Esophagus squamous epithelium (tissue), 5 donors: ENCODE measurements around the gene UNC79. TPM values are rescaled to one million over a fixed set of nuclear protein-coding genes. Genes with fewer than 3 reads are reported as not detected.
"Not testable (repeated sequence)": the region's sequence is repeated elsewhere in the genome, so short reads cannot be mapped to it uniquely, and the experiment has no call there.

Experiments
- DNase-seq: peaks from one replicate; lab custom pipeline; 2025; lab: John Stamatoyannopoulos, UW
- H3K27ac ChIP-seq, 4 donors: fragments of 200-600 bp; sonication (generic); one replicate each; pipeline ENCODE4 v1.5.1; 2016 to 2019; ENCODE audit warnings: mild to moderate bottlenecking in 1 of 4
- H3K27me3 ChIP-seq, 4 donors: fragments of 200-600 bp; sonication (generic); 1 replicate in 3 of 4; 2 replicates in 1 of 4; pipeline versions ENCODE4 v1.5.1 to v1.6.0; 2017 to 2021; ENCODE audit warnings: antibody characterized with exemption in 1 of 4
- H3K36me3 ChIP-seq, 3 donors: fragments of 200-600 bp; sonication (generic); one replicate each; pipeline ENCODE4 v1.5.1; 2016 to 2019
- H3K4me1 ChIP-seq, 3 donors: fragments of 200-600 bp; sonication (generic); one replicate each; pipeline ENCODE4 v1.5.1; 2017 to 2019
- H3K4me3 ChIP-seq, 4 donors: fragments of 200-600 bp; sonication (generic); 1 replicate in 3 of 4; 2 replicates in 1 of 4; pipeline ENCODE4 v1.5.1; 2016 to 2019; ENCODE audit warnings: mild to moderate bottlenecking in 2 of 4, moderate library complexity in 1 of 4
- H3K9me3 ChIP-seq, 3 donors: fragments of 200-600 bp; sonication (generic); one replicate each; pipeline ENCODE4 v1.5.1; 2016 to 2019
- CTCF ChIP-seq, 6 experiments: fragments of 450-650 bp in 4 of 6; fragments of 200-600 bp in 2 of 6; sonication (generic) in 2 of 6; IDR thresholded peaks; one replicate each; pipeline ENCODE4 v1.5.1; 2016 to 2019; ENCODE audit warnings: antibody characterized with exemption in 6 of 6, mild to moderate bottlenecking in 4 of 6, moderate library complexity in 4 of 6
- POLR2A ChIP-seq, 4 donors: fragments of 450-650 bp; IDR thresholded peaks; one replicate each; pipeline ENCODE4 v1.6.1; 2017; ENCODE audit warnings: antibody characterized with exemption in 4 of 4, mild to moderate bottlenecking in 4 of 4, moderate library complexity in 3 of 4
- WGBS, 2 donors: methylation state at CpG; one replicate each; pipeline ENCODE4 v1.1.5; 2018; 5-methylcytosine and 5-hydroxymethylcytosine counted together
- intact Hi-C: fragments of 100-400 bp; cut with DNase I; formaldehyde crosslinking; loops from one replicate; pipeline ENCODE4 v1.15.0; 2022
- total RNA-seq, 4 donors: library from RNA; depleted of rRNA; stranded (reverse); fragments of >200 nt; gene quantifications; one replicate each; pipeline ENCODE4 v1.1.0, GENCODE V29; 2016
- donor health status: DM: yes; HTN: yes; CAD: no.

The UNC79 gene
- total RNA-seq, 4 donors from 2014 or later = under 0.01 TPM; not detected in 3

GRCh38 chr14:93490001-93490400 is 59.3 kb downstream of the UNC79 start:
- 14 to 44% methylated on average over 1 of the region's 1 CpG for WGBS, 2 donors
- no peak for TF ChIP-seq POLR2A (IDR thresholded peaks at IDR 0.05)
- TF ChIP-seq CTCF (IDR thresholded peaks at IDR 0.05) = no peak
- no peak for DNase-seq

DNA sequence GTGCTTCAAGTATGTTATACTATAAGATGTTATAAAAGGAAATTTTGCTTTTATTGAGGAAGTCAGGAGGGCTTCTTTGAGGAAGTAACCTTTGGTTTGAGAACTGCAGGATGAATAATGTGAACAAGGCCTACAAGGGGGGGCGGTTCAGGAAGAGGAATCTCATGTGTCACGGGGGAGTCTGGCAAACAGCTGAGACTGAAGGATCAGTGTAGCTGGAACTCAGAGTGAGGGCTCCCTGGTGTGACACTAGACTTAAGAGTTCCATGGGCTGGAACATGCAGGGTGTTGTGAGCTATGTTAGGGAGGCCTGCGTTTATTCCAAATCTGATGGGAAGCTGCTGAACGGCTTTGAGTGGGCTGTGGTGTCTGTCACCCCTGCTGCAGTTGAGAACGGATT is 62.3 kb downstream of the UNC79 start:
- 59% methylated on average over 5 of the region's 5 CpGs for WGBS, 2 donors

More at GRCh38 chr14:93490001-93490400, 59.3 kb downstream of the UNC79 start:
- no peaks in the 10 kb centered on the region for H3K9me3 ChIP-seq
- no peak overlapping the region for H3K4me3 ChIP-seq
- no peaks in the 10 kb centered on the region for H3K27me3 ChIP-seq
- H3K4me1 ChIP-seq = no peaks in the 10 kb centered on the region
- H3K36me3 ChIP-seq = no peaks in the 10 kb centered on the region
- intact Hi-C loops = no loop called here
- no peak overlapping the region for H3K27ac ChIP-seq

GRCh38 chr14:93493622-93494021 is 62.9 kb downstream of the UNC79 start:
- H3K4me3 ChIP-seq, DNase-seq, H3K27ac ChIP-seq, H3K27me3 ChIP-seq, H3K4me1 ChIP-seq, H3K9me3 ChIP-seq, intact Hi-C loops, H3K36me3 ChIP-seq: not testable (repeated sequence)
- 22 to 33% methylated on average over 1 of the region's 2 CpGs for WGBS, 2 donors

More for the DNA sequence above, 62.3 kb downstream of the UNC79 start:
- TF ChIP-seq CTCF (IDR thresholded peaks at IDR 0.05) (no peak), POLR2A (IDR thresholded peaks at IDR 0.05) (no peak)
- Histone ChIP-seq H3K27me3 (no peaks in the 10 kb centered on the region), H3K9me3 (no peaks in the 10 kb centered on the region), H3K4me3 (no peak overlapping the region), H3K36me3 (no peaks in the 10 kb centered on the region), H3K4me1 (no peaks in the 10 kb centered on the region), H3K27ac (no peak overlapping the region)
- intact Hi-C loops = no loop called here
- no peak for DNase-seq

DNA sequence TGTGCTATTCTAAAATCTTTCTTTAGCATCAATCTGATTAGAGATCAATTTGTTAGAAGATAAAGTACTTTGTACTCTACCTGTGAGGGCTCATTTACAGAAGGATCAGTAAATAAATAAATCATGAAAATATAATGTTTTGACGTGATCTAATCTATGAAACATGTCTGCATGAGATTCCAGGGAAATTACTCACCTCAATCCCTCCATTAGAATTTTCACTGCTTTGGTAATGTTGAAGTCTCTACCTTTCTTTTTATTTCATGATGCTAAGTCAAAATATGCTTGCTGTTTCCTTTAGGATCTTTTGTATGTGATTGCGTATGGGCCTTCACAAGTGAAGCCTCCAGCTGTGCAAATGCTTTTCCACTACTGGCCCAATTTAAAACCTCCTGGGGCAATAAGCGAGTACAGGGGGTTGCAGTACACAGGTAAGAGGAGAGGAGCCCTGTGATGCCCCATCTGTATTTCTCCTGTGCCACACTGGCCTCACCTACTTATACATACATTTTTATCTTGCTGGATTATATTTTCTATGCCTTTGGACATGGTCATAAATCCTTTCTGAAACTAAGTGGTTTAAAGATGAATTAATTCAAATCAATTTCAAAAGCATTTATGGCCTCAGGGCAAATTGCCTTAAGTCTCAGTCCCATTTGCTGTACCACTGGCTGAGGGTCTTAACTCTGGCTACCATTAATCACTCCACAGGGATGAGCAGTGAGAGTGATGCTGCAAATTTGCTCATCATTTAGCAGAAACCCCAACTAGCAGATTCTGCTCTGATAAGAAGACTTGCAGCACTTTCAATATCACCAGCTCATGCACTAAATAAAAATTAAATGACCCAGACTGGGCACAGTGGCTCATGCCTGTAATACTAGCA is 66.4 kb downstream of the UNC79 start:
- no peak for TF ChIP-seq POLR2A (IDR thresholded peaks at IDR 0.05)
- TF ChIP-seq CTCF (IDR thresholded peaks at IDR 0.05) = no peak
- no peak overlapping the region for H3K27ac ChIP-seq
- H3K4me1 ChIP-seq = no peaks in the 10 kb centered on the region
- H3K27me3 ChIP-seq = no peaks in the 10 kb centered on the region
- H3K4me3 ChIP-seq = no peak overlapping the region
- WGBS, 2 donors = 65 to 69% methylated on average over 3 of the region's 3 CpGs
- H3K9me3 ChIP-seq = no peaks in the 10 kb centered on the region
- no peaks in the 10 kb centered on the region for H3K36me3 ChIP-seq
- no peak for DNase-seq
- intact Hi-C loops = no loop called here

GRCh38 chr14:93510056-93510455 is 79.3 kb downstream of the UNC79 start:
- intact Hi-C loops = no loop called here
- H3K4me3 ChIP-seq = no peak overlapping the region
- 50% methylated on average over 1 of the region's 1 CpG; no CpG with 5 or more reads in 1 of the 2 donors for WGBS, 2 donors
- no peaks in the 10 kb centered on the region for H3K36me3 ChIP-seq
- no peak overlapping the region for H3K27ac ChIP-seq
- no peaks in the 10 kb centered on the region for H3K9me3 ChIP-seq
- no peaks in the 10 kb centered on the region for H3K4me1 ChIP-seq
- H3K27me3 ChIP-seq = no peaks in the 10 kb centered on the region
- no peak for DNase-seq
- TF ChIP-seq POLR2A (IDR thresholded peaks at IDR 0.05) (no peak), CTCF (IDR thresholded peaks at IDR 0.05) (no peak)
